ENCODE results near the gene SLC50A1. TPM values are rescaled to one million over a fixed set of nuclear protein-coding genes. Genes with fewer than 3 reads are reported as not detected.

SLC50A1 gene
- polyA plus RNA-seq, 2 donors = 41.0 to 51.5 TPM

- Histone ChIP-seq H3K4me3 (ENCODE audit: low read depth in 1 of 2, low read length in 2 of 2) (peak overlapping the region; percentile 1 to 5), H3K4me1 (ENCODE audit: control insufficient read depth in 2 of 2, insufficient read depth in 2 of 2, low read length in 1 of 2) (peaks cover 4% of the 10 kb centered on the region in 2 donors), H3K36me3 (ENCODE audit: control insufficient read depth in 2 of 2, insufficient read depth in 2 of 2, low read length in 1 of 2) (peaks cover 0 to 5% of the 10 kb centered on the region in 2 donors), H3K27ac (ENCODE audit: low read depth in 2 of 2, low read length in 1 of 2) (peak overlapping the region in 1 of 2 donors; percentile 47), H3K9me3 (ENCODE audit: control insufficient read depth in 2 of 2, insufficient read depth in 1 of 2, low read depth in 1 of 2, low read length in 1 of 2) (no peaks in the 10 kb centered on the region), H3K27me3 (ENCODE audit: control insufficient read depth in 1 of 2, insufficient read depth in 2 of 2, low read length in 2 of 2) (no peaks in the 10 kb centered on the region)
- 62 to 70% methylated on average over 14 of the region's 14 CpGs for WGBS, 2 donors
Measured at GRCh38 chr1:155186794-155187455, 51.3 kb downstream of the SLC50A1 start.

GRCh38 chr1:155187456-155187891, 51.8 kb downstream of the SLC50A1 start:
- Histone ChIP-seq H3K36me3 (ENCODE audit: control insufficient read depth in 2 of 2, insufficient read depth in 2 of 2, low read length in 1 of 2) (peaks cover 0 to 5% of the 10 kb centered on the region in 2 donors), H3K4me3 (ENCODE audit: low read depth in 1 of 2, low read length in 2 of 2) (peak overlapping the region; percentile 1 to 12), H3K4me1 (ENCODE audit: control insufficient read depth in 2 of 2, insufficient read depth in 2 of 2, low read length in 1 of 2) (peaks cover 5% of the 10 kb centered on the region in 2 donors), H3K27me3 (ENCODE audit: control insufficient read depth in 1 of 2, insufficient read depth in 2 of 2, low read length in 2 of 2) (no peaks in the 10 kb centered on the region), H3K9me3 (ENCODE audit: control insufficient read depth in 2 of 2, insufficient read depth in 1 of 2, low read depth in 1 of 2, low read length in 1 of 2) (no peaks in the 10 kb centered on the region), H3K27ac (ENCODE audit: low read depth in 2 of 2, low read length in 1 of 2) (no peak overlapping the region)
- 71 to 81% methylated on average over 16 of the region's 16 CpGs for WGBS, 2 donors

GRCh38 chr1:155188268-155188667, 52.6 kb downstream of the SLC50A1 start:
- Histone ChIP-seq H3K9me3 (ENCODE audit: control insufficient read depth in 2 of 2, insufficient read depth in 1 of 2, low read depth in 1 of 2, low read length in 1 of 2) (no peaks in the 10 kb centered on the region), H3K4me1 (ENCODE audit: control insufficient read depth in 2 of 2, insufficient read depth in 2 of 2, low read length in 1 of 2) (peaks cover 5 to 8% of the 10 kb centered on the region in 2 donors), H3K27ac (ENCODE audit: low read depth in 2 of 2, low read length in 1 of 2) (no peak overlapping the region), H3K36me3 (ENCODE audit: control insufficient read depth in 2 of 2, insufficient read depth in 2 of 2, low read length in 1 of 2) (peaks cover 0 to 5% of the 10 kb centered on the region in 2 donors), H3K27me3 (ENCODE audit: control insufficient read depth in 1 of 2, insufficient read depth in 2 of 2, low read length in 2 of 2) (no peaks in the 10 kb centered on the region), H3K4me3 (ENCODE audit: low read depth in 1 of 2, low read length in 2 of 2) (peak overlapping the region in 1 of 2 donors; percentile 12)
- 77 to 86% methylated on average over 8 to 14 of the region's 14 CpGs for WGBS, 2 donors

Other genes starting within 250 kb of the SLC50A1 start
- 10 to 100 TPM; 29.4 to 68.9 TPM for gene PMVK, start 199.1 kb upstream of the SLC50A1 start, polyA plus RNA-seq
- 10 to 100 TPM; 18.3 to 25.7 TPM for gene PBXIP1, start 179.8 kb upstream of the SLC50A1 start, polyA plus RNA-seq
- 10 to 100 TPM; 14.3 to 15.8 TPM for gene PYGO2, start 174.1 kb upstream of the SLC50A1 start, polyA plus RNA-seq
- 10 to 100 TPM; 28.8 to 38.8 TPM for gene SHC1, start 165.1 kb upstream of the SLC50A1 start, polyA plus RNA-seq
- 10 to 100 TPM in 1 of 2 donors, 1 to 10 TPM in 1; 8.9 to 74.3 TPM for gene CKS1B, start 161.2 kb upstream of the SLC50A1 start, polyA plus RNA-seq
- gene FLAD1, start 152.5 kb upstream of the SLC50A1 start, polyA plus RNA-seq = 10 to 100 TPM; 27.1 TPM
- gene LENEP, start 142.3 kb upstream of the SLC50A1 start, polyA plus RNA-seq = under 1 TPM in 1 of 2 donors, not detected in 1; 0.22 TPM
- 10 to 100 TPM; 71.7 to 95.8 TPM for gene ZBTB7B, start 133.1 kb upstream of the SLC50A1 start, polyA plus RNA-seq
- 10 to 100 TPM in 1 of 2 donors, 1 to 10 TPM in 1; 1.7 to 10.1 TPM for gene DCST2, start 102.1 kb upstream of the SLC50A1 start, polyA plus RNA-seq
- gene DCST1, start 102.0 kb upstream of the SLC50A1 start, polyA plus RNA-seq = under 1 TPM; 0.14 to 0.29 TPM
- 100 to 1,000 TPM; 122 to 222 TPM for gene ADAM15, start 84.5 kb upstream of the SLC50A1 start, polyA plus RNA-seq
- 10 to 100 TPM; 14.7 to 16.2 TPM for gene EFNA4, start 72.1 kb upstream of the SLC50A1 start, polyA plus RNA-seq
- gene EFNA3, start 57.0 kb upstream of the SLC50A1 start, polyA plus RNA-seq = 10 to 100 TPM; 16.3 to 21.7 TPM
- gene EFNA1, start 8.0 kb upstream of the SLC50A1 start, polyA plus RNA-seq = 10 to 100 TPM; 32.9 to 48.1 TPM
- 100 to 1,000 TPM; 103 to 248 TPM for gene DPM3, start 4.7 kb downstream of the SLC50A1 start, polyA plus RNA-seq
- 100 to 1,000 TPM; 161 to 260 TPM for gene KRTCAP2, start 37.5 kb downstream of the SLC50A1 start, polyA plus RNA-seq
- under 1 TPM; 0.19 to 0.47 TPM for gene TRIM46, start 38.0 kb downstream of the SLC50A1 start, polyA plus RNA-seq
- gene THBS3, start 72.0 kb downstream of the SLC50A1 start, polyA plus RNA-seq = 10 to 100 TPM; 12.9 to 41.5 TPM
- gene MTX1, start 72.8 kb downstream of the SLC50A1 start, polyA plus RNA-seq = 10 to 100 TPM; 43.6 to 51.4 TPM
- 10 to 100 TPM; 12.7 to 13.6 TPM for gene ENTREP3, start 119.6 kb downstream of the SLC50A1 start, polyA plus RNA-seq
- 10 to 100 TPM; 20.2 to 47.3 TPM for gene SCAMP3, start 126.5 kb downstream of the SLC50A1 start, polyA plus RNA-seq
- 10 to 100 TPM; 29.2 to 55.3 TPM for gene CLK2, start 137.7 kb downstream of the SLC50A1 start, polyA plus RNA-seq
- gene HCN3, start 141.6 kb downstream of the SLC50A1 start, polyA plus RNA-seq = 1 to 10 TPM; 2.4 to 6.6 TPM
- gene PKLR, start 165.6 kb downstream of the SLC50A1 start, polyA plus RNA-seq = under 1 TPM; 0.02 to 0.04 TPM
- gene FDPS, start 173.0 kb downstream of the SLC50A1 start, polyA plus RNA-seq = 100 to 1,000 TPM; 190 to 241 TPM
- 10 to 100 TPM; 30.7 to 41.0 TPM for gene RUSC1, start 185.0 kb downstream of the SLC50A1 start, polyA plus RNA-seq